Astrocyte (in vitro differentiated cells and primary cell): ENCODE measurements around the gene IGF1R.
A peak's percentile ranks its signal among the peaks of the same experiment; 100 is the strongest.

ENCODE experiments used
- EZH2 ChIP-seq: IDR thresholded peaks from 2 replicates; pipeline ENCODE4 v1.6.1; 2012; ENCODE audit warnings: mild to moderate bottlenecking, low read length, inconsistent platforms; ENCODE audit not compliant: insufficient read depth
- TF ChIP-seq, protein P1 (sequence below): IDR thresholded peaks from 2 replicates; pipeline ENCODE4 v1.5.1; 2011; ENCODE audit warnings: low read depth, mild to moderate bottlenecking, inconsistent platforms, low read length, moderate library complexity; ENCODE audit not compliant: insufficient read depth

- TF ChIP-seq, protein P1, sequence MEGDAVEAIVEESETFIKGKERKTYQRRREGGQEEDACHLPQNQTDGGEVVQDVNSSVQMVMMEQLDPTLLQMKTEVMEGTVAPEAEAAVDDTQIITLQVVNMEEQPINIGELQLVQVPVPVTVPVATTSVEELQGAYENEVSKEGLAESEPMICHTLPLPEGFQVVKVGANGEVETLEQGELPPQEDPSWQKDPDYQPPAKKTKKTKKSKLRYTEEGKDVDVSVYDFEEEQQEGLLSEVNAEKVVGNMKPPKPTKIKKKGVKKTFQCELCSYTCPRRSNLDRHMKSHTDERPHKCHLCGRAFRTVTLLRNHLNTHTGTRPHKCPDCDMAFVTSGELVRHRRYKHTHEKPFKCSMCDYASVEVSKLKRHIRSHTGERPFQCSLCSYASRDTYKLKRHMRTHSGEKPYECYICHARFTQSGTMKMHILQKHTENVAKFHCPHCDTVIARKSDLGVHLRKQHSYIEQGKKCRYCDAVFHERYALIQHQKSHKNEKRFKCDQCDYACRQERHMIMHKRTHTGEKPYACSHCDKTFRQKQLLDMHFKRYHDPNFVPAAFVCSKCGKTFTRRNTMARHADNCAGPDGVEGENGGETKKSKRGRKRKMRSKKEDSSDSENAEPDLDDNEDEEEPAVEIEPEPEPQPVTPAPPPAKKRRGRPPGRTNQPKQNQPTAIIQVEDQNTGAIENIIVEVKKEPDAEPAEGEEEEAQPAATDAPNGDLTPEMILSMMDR = peak; percentile 12
- TF ChIP-seq EZH2 = no peak
Observed at GRCh38 chr15:98647026-98647773, 1.1 kb upstream of the IGF1R start.
